A172 (cell line): ENCODE results near the gene GPX4. TPM values are rescaled to one million over a fixed set of nuclear protein-coding genes. Genes with fewer than 3 reads are reported as not detected.

Experiments
- DNase-seq: peaks from one replicate; pipeline ENCODE4 v3.0.0-alpha.2; 2015; ENCODE audit warnings: low spot score
- total RNA-seq: library from RNA; depleted of rRNA; stranded (reverse); fragments of >200 nt; shearing (Covaris generic); gene quantifications from 2 replicates; pipeline ENCODE4 v1.2.3, GENCODE V29; 2014

The GPX4 gene
- total RNA-seq, 1 experiment from 2014 or later, result 323 TPM

DNA sequence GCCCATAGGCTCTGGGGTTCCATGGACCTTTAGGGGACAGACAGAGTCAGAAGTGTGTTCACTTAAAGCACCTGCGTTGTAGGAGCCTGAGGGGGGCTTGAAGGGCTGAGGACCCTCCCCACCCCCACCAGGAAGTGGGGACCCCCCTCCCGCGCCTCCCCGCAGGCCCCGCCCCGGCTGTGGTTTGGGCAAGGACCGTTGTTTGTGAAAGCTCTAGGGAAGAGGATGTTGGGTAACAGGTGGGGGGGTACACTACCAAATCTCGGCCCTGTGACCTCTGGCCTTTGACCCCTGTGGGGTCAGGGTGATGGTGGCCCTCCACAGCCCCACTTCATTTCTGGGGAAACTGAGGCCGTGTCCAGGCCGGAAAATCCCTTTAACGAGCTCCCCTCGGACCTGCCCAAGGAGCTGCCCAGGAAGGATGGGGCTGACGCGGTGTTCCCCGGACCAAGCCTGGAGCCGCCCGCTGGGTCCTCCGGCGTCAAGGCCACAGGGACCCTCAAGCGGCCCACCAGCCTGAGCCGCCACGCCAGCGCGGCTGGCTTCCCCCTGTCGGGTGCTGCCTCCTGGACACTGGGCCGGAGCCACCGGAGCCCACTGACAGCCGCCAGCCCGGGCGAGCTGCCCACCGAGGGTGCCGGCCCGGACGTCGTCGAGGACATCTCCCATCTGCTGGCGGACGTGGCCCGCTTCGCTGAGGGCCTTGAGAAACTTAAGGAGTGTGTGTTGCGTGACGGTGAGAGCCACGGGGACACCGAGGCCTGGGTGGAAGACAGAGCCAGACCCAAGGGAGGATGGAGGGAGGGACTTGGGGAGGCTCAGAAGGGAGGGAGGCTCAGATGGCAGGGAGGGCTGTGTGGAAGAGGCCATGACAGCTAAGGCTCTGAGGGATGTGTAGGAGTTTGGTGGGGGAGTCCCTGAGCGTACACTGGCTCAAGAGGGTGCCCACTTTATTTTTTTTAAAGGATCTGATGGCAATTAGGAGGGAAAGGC is 35.5 kb upstream of the GPX4 start:
- DNase-seq, result no peak

DNA sequence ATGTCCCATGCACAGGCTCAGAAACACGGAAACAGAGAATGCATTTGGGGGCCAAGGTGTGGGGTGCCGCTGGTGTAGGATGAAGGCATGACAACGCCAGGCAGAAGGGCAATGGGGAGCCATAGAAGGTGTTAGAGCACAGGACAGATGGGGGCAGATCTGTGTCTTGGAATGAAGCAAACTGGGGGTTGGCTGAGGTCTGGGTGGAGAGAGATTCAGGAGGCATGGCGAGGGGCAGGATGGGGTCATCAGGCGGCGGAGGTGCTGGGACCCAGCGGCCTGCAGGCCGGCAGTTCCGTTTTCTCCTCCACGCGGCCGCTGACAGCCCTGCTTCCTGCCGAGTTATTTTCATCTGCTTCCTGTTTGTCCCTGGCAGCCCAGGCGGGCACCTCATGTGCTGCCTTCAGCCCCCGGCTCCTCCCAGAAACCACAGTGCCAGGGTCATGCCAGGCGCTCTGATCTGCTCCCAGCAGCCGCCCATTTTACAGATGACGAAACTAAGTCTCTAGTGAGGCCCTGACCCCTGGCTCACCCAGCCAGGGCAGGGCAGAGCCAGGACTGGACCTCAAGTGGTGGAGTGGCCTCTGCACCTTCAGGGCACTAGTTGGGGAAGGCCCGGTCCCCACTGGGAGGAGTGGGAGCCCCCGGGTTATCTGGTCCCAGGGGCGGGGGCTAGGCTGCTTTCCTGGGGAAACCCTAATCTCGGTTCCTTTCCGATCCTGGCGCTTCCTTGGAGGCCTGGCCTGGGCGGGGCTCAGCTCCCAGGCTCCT is 34.6 kb upstream of the GPX4 start:
- DNase-seq, result peak; percentile 74

DNA sequence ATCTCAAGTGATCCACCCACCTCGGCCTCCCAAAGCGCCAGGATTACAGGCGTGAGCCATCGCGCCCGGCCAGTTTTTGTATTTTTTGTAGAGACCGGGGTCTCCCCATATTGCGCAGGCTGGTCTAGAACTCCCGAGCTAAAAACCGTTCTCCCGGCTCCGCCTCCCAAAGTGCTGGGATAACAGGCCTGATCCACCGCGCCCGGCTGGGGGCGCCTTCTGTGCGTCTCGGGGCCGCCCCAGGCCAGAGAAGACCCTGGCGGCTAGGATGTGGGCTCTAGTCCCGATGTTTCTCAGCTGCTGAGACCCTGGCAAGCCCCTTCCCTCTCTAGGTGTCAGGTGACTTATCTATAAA is 33.2 kb upstream of the GPX4 start:
- DNase-seq, result no peak

DNA sequence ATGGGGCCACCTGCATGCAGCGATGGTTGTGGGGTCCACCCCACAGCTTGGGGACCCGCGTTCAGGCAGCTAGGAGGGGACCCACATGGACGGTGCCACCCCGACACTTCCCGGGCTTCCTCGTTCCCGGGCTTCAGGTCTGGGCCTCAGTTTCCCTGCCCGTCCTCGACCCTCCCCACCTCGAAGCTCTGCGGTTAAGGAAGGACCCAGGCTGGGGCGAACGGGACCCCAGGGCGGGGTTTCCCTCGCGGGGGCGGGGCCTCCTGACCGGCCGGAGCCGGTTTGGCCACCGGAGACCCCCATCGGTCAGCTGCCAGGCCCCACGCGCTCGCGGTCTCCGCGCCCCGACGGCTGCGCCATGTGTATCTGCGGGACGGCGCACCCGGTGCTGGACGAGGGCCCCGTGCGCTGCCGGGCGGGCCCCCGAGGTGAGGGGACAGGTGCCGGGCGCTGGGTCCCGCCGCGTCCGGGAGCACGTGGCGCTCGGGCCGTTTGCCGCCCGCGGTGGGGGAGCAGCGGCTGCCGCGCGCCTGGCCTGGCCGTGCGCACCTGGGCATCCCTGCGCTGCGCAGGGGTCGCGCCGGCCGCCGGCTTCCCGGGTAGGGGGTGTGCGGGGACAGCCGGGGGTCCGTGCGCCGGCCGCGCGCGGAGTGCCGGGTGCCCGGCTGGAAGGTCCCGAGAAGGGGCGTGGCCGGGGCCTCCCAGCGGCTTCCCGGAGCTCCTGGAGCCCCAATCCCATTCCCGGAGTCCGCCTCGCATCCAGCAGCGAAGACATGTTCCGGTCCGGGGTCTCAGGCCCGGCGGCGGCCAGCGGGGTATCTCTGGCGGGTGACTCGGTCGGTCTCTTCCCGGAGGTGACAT is 32.6 kb upstream of the GPX4 start:
- no peak for DNase-seq

DNA sequence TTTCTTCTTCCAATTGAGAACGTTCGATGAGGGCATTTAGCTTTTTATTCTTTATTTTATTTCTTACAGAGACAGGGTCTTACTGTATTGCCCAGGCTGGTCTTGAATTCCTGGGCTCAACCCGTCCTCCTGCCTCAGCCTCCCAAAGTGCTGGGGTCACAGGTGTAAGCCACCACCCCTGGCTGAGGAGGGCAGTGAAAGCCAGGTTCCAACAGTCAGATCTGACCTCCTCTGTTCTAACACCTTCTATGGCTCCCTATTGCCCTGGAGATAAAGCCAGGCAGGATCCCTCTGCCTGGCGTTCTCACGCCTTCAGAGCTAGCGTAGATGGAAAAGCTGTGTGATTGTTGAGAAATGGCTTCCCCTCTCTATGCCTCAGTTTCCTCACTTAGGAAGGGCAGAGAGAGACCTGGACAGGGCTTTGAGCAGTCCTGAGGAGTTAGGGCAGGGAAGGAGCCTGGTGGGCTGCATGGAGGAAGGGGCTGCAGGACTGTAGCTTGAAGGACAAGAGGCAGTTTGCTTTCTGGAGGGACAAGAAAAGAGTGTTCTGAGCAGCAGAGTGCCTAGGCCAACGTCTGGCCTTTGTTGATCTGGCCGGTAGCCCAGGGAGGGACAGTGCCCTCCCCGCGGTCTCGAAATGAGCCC is 31.3 kb upstream of the GPX4 start:
- DNase-seq, result no peak

DNA sequence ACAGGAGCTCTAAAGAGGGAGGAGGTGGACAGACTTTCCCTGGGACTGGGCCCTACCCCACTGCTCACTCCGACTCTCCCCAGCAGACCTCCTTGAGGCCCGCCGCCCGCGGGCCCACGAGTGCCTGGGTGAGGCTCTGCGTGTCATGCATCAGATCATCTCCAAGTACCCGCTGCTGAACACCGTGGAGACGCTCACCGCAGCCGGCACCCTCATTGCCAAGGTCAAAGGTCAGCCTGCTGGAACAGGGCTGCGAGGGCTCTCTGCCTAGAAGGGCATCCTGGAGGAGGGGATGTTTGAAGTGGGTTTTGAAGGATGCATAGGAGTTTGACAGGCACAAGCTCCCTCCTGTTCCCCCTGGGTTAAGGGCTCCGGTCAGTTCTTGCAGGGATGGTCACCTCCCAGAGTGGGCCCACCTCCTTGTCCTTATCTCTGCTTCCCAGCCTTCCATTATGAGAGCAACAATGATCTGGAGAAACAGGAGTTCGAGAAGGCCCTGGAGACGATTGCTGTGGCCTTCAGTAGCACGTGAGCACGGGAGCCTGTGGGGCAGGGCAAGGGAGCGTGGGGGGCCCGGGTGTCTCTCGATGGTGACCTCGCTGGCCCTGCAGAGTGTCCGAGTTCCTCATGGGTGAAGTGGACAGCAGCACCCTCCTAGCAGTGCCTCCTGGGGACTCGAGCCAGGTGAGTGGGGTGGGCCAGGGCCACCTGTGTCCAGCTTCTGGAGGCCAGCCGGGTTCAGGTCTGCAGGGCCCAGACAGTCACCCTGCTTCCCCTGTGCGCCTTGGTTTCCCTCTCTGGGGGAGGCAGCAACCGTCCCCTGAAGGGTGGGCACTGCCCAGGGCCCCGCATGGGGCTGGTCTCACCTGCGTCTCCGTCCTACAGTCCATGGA is 30.5 kb upstream of the GPX4 start:
- DNase-seq, result no peak

DNA sequence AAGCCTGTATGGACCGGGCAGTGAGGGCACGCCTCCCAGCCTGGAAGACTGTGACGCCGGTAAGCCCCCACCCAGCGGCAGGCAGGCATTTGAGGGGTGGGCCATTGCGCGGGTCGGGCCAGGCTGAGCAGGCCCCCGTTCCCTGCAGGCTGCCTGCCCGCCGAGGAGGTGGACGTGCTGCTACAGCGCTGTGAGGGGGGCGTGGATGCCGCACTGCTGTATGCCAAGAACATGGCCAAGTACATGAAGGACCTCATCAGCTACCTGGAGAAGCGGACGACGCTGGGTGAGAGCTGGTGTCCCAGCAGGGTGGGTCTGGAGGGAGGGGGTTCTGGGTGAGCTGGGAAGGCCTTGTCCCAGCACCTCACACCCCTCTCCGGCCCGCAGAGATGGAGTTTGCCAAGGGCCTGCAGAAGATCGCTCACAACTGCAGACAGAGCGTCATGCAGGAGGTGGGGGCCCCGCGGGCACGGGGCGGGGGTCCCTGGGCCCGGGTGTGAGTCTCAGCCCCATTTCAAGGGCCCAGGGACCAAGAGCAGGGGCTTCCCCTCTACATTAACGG is 29.8 kb upstream of the GPX4 start:
- no peak for DNase-seq

DNA sequence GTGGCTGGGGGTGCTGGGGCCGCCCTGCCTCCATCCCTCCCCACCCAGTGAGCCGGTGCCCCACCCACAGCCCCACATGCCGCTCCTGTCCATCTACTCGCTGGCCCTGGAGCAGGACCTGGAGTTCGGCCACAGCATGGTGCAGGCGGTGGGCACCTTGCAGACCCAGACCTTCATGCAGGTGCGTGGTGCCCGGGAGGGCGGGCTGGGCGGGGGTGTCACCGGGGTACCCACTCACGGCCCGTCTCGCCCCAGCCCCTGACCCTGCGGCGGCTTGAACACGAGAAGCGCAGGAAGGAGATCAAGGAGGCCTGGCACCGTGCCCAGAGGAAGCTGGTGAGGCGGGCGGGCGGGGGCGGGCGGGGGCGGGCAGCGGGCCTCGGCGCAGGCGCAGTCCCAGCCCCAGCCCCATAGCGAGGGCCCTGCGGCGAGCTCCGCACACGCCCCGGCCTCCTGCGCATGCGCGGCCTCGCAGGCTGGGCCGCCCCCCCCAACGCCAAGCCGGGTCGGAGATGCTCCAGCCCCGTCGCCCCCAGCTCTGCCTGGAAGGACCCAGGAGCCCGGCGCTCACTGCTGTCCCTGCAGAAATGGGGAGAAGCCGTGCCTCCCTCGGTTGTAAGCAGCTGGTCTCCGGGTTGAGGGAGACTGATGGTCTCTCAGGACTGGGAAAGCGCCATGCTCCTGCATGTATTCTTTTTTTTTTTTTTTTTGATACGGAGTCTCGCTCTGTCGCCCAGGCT is 29.1 kb upstream of the GPX4 start:
- peak; percentile 78 for DNase-seq

DNA sequence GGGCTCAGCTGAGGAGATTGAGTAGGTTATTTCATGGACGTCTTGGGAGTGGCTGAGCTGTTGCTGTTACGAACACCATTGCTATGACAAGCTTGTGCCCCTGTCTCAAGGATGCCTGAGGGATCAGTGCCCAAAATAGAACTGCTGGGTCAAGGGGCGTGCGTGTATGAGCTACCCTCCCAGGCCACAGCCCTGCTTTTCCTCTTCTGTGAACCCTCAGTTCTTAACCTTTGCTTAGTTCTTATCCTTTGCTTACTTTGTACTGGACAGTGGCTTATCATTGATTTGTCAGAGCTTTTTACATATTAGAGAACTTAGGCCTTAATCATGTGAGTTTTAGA is 27.8 kb upstream of the GPX4 start:
- DNase-seq, result no peak

DNA sequence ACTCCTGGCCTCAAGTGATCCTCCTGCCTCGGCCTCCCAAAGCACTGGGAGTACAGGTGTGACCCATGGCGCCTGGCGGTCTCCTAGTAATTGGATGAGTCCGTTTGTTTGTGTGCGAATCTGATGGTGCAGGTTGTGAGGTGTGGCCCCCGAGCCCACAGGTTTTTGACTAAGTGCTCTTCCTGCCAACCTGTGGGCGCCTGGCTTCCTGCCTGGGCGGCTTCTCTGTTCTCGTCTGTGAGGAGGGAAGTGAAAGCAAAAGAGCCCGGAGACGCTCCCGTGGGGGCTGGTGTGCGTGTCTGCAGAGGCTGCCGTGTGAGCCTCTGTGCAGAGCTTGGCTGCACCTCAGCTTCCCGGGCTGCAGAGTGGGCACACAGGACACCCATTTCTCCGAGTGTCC is 26.8 kb upstream of the GPX4 start:
- DNase-seq, result peak; percentile 42

DNA sequence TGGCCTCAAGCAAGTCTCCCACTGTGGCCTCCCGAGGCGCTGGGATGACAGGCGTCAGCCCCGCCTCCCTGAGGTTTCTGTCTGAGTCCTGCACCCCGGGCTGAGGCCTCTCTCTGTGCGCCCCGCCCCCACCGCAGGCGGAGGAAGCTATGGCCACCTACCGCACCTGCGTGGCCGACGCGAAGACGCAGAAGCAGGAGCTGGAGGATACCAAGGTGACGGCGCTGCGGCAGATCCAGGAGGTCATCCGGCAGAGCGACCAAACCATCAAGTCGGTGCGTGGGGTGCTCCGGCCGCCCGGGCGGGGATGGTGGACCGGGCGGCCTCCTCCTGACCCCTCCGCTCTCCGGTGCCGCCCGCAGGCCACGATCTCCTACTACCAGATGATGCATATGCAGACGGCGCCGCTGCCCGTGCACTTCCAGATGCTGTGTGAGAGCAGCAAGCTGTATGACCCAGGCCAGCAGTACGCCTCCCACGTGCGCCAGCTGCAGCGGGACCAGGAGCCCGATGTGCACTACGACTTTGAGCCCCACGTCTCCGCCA is 24.2 kb upstream of the GPX4 start:
- DNase-seq, result no peak

DNA sequence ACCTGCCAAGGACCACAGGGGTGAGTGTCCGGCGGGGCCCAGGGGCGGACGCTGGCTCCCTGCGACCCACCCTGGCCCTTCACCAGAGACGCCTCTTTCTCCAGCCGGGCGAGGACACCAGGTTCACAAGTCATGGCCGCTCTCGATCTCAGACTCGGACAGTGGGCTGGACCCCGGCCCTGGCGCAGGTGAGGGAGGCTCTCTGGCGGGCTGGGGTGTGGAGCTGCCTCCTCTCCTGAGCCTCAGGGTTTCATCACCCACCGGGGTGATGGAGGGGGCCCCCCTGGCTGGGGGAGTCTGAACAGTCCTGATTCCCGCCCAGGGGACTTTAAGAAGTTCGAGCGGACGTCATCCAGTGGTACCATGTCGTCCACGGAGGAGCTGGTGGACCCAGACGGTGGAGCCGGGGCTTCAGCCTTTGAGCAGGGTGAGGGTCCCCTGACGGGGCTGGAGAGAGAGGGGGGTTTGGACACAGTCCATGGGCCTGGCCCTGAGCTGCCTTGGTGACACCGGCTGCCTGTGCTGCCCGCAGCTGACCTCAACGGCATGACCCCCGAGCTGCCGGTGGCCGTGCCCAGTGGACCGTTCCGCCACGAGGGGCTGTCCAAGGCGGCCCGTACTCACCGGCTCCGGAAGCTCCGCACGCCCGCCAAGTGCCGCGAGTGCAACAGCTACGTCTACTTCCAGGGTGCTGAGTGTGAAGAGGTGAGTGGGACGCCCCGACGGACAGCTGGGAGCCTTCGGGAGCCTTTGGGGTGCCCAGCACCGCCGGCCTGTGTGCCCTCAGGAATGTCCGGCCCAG is 23.2 kb upstream of the GPX4 start:
- no peak for DNase-seq

DNA sequence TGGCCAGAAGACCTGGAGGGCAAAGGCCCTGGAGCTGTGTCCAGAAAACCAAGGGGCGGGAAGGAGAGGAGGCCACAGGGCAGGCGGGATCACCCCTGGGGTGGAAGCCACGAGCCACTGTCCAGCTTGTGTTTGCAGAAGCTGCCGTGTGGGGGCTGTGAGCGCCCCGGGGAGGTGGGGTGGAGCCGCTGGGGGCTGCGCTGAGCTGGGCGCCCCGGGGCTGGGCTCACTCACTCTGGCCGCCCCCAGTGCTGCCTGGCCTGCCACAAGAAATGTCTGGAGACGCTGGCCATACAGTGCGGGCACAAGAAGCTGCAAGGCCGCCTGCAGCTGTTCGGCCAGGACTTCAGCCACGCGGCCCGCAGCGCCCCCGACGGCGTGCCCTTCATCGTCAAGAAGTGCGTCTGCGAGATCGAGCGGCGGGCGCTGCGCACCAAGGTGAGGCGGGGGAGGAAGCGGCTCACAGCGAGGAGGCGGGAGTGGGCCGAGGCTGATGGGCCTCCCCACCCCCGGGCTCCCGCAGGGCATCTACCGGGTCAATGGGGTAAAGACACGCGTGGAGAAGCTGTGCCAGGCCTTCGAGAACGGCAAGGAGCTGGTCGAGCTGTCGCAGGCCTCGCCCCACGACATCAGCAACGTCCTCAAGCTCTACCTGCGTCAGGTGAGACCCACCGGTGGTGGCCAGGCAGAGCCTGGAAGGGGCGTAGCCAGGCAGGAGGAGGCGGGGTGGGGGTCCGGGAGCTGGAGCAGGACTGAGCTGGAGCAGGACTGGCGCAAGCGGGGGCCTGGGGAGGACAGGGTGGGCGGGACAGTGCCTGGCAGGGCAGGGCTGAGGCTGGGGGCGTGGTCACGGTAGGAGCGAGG is 22.3 kb upstream of the GPX4 start:
- no peak for DNase-seq

DNA sequence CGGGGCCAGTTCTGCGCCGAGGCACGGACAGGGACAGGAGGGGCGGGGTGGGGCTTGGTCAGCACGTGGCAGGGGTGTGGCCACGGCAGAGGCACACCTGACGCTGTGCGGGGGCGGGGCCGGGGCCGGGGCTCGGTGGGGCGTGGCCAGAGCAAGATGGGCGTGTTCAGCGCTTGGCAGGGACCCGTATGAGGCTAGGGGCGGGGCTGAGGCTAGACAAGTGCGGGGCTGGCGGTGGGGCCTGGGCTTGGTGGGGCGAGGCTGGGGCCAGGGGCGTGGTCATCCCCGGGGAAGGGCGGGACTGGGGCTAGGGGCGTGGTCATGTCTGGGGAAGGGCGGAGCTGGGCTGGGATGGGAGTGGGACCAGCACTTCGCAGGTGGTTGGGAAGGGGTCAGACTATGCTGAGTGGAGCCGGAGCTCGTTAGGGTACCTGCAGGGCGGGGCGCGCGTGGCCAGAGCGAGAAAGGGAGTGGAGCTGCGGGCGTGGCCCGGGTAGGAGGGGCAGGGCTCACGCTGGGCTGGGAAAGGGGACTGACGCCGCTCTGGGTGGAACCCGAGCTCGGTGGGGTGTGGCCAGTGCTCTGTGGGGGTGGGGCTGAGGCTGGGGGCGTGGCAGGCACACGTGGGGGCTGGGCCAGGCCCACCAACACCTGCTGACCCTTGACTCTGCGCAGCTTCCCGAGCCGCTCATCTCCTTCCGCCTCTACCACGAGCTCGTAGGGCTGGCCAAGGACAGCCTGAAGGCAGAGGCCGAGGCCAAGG is 21.4 kb upstream of the GPX4 start:
- no peak for DNase-seq

DNA sequence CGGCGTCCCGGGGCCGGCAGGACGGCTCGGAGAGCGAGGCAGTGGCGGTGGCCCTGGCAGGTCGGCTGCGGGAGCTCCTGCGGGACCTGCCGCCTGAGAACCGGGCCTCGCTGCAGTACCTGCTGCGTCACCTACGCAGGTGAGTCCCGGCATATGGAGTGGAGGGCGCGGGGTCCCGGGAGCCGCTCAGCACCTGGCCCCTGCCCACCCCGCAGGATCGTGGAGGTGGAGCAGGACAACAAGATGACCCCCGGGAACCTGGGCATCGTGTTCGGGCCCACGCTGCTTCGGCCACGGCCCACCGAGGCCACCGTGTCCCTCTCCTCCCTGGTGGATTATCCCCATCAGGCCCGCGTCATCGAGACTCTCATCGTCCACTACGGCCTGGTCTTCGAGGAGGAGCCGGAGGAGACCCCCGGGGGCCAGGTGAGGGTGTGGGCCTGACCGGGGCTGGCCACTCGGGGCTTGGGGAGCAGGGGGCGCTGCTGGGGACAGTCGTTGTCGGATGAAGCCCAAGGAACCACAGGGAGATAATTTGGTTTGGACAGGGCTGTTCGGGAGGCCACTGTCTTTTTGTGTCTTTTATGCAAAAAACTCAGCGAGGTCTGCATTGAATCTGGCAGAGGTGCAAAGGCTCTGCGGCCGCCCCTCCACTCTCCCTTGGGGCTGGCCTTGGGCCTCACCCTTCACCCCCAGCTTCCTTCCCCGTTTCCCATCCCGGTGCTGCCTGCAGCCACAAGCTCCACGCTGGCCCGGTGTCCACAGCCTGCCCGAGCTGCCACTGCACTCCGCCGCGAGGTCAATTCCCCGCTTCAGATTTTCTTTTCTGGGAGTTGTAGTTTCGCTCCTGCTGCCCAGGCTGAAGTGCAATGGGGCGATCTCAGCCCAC is 20.6 kb upstream of the GPX4 start:
- no peak for DNase-seq
